GM18867 (cell line): ENCODE results near the gene HFE.
"Not testable (repeated sequence)": the region's sequence is repeated elsewhere in the genome, so short reads cannot be mapped to it uniquely, and the experiment has no call there.

Experiments used
- ATAC-seq: cut with Tn5 transposase; IDR thresholded peaks from one replicate; pipeline ENCODE4 v1.9.1; 2021; ENCODE audit warnings: mild to moderate bottlenecking, moderate library complexity; ENCODE audit not compliant: unreplicated experiment

Gene HFE

GRCh38 chr6:26105842-26106241, 18.6 kb downstream of the HFE start:
- ATAC-seq, result no peak

- no peak for ATAC-seq
Observed at GRCh38 chr6:26107935-26108334, 20.7 kb downstream of the HFE start.

- ATAC-seq, result no peak
Observed at GRCh38 chr6:26109772-26110171, 22.5 kb downstream of the HFE start.

GRCh38 chr6:26113570-26113969, 26.3 kb downstream of the HFE start:
- no peak for ATAC-seq

- ATAC-seq, result no peak
Observed at GRCh38 chr6:26115226-26115625, 28.0 kb downstream of the HFE start.

- ATAC-seq, result no peak
Observed at GRCh38 chr6:26116267-26116666, 29.0 kb downstream of the HFE start.

GRCh38 chr6:26118999-26119398, 31.8 kb downstream of the HFE start:
- ATAC-seq, result no peak

GRCh38 chr6:26120115-26120514, 32.9 kb downstream of the HFE start:
- not testable (repeated sequence) for ATAC-seq

- no peak for ATAC-seq
Observed at GRCh38 chr6:26120807-26121140, 33.5 kb downstream of the HFE start.

GRCh38 chr6:26121141-26122004, 34.1 kb downstream of the HFE start:
- no peak for ATAC-seq

GRCh38 chr6:26122005-26122388, 34.8 kb downstream of the HFE start:
- no peak for ATAC-seq

GRCh38 chr6:26122402-26122792, 35.2 kb downstream of the HFE start:
- no peak for ATAC-seq

GRCh38 chr6:26122793-26123674, 35.8 kb downstream of the HFE start:
- peak; percentile 53 for ATAC-seq

GRCh38 chr6:26123675-26123946, 36.4 kb downstream of the HFE start:
- ATAC-seq, result no peak

GRCh38 chr6:26123947-26124780, 36.9 kb downstream of the HFE start:
- peak; percentile 74 for ATAC-seq

GRCh38 chr6:26124781-26125685, 37.8 kb downstream of the HFE start:
- no peak for ATAC-seq

GRCh38 chr6:26126394-26127235, 39.4 kb downstream of the HFE start:
- no peak for ATAC-seq

- no peak for ATAC-seq
Observed at GRCh38 chr6:26128013-26128771, 41.0 kb downstream of the HFE start.

GRCh38 chr6:26129656-26130055, 42.4 kb downstream of the HFE start:
- ATAC-seq, result no peak
